Stomach smooth muscle (tissue), 2 donors: Measurements from ENCODE around the gene IL17F.
A peak's percentile ranks its signal among the peaks of the same experiment; 100 is the strongest.

Experiments used
- H3K27ac ChIP-seq: one replicate; pipeline ENCODE4 v1.7.0; 2013; ENCODE audit warnings: mild to moderate bottlenecking, low read length, inconsistent platforms
- H3K27me3 ChIP-seq, 2 donors: one replicate each; pipeline ENCODE4 v1.7.0; 2013; ENCODE audit warnings: low read length in 2 of 2; ENCODE audit not compliant: insufficient read depth in 2 of 2, control insufficient read depth in 1 of 2
- H3K36me3 ChIP-seq, 2 donors: one replicate each; pipeline ENCODE4 v1.7.0; 2013; ENCODE audit warnings: low read length in 2 of 2; ENCODE audit not compliant: control insufficient read depth in 2 of 2, insufficient read depth in 2 of 2
- H3K4me1 ChIP-seq: one replicate; pipeline ENCODE4 v1.7.0; 2013; ENCODE audit warnings: low read length; ENCODE audit not compliant: control insufficient read depth, insufficient read depth
- H3K4me3 ChIP-seq, 2 donors: one replicate each; pipeline ENCODE4 v1.7.0; 2013; ENCODE audit warnings: low read length in 2 of 2
- H3K9ac ChIP-seq, 2 donors: one replicate each; pipeline ENCODE4 v1.7.0; 2013; ENCODE audit warnings: low read length in 2 of 2, mild to moderate bottlenecking in 1 of 2
- H3K9me3 ChIP-seq, 2 donors: one replicate each; pipeline ENCODE4 v1.7.0; 2013; ENCODE audit warnings: low read length in 2 of 2; ENCODE audit not compliant: control insufficient read depth in 2 of 2
- donor health status: healthy.
- donor health status: Pancreatic carcinoma.

Gene IL17F

DNA sequence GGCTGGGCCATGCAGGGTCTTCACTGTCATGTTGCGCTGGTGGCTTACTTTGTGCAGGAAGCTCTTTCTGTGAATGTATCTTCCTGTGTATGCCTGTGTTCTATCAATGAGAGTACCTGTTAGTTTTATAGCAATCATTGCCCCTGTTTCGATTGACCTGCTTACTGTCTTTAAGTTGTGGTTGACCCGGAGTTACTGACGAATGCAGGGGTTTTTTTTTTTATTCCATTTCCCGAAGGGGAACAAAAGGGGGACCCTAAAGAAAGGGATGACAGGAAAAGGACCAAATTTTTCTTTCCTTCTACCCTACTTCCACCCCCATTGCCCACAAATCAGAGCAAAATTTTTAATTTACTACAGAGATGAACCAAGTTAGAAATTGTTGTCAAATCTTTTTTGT is at the start of gene IL17F:
Gene IL17F (minus strand): TSS at position 101 of the 400 bp plus-strand sequence. CDS start 71 bp downstream, at position 30.
- H3K9ac ChIP-seq = no peak within 1 kb of the TSS
- H3K4me1 ChIP-seq = no peaks in the 10 kb centered on the region
- H3K9me3 ChIP-seq = no peaks in the 10 kb centered on the region
- H3K36me3 ChIP-seq = no peaks in the 10 kb centered on the region
- H3K27ac ChIP-seq = no peak within 1 kb of the TSS
- no peaks in the 10 kb centered on the region for H3K27me3 ChIP-seq
- no peak within 1 kb of the TSS for H3K4me3 ChIP-seq

GRCh38 chr6:52293067-52293466 is 48.8 kb upstream of the IL17F start:
- Histone ChIP-seq H3K27ac (no peak overlapping the region), H3K4me3 (no peak overlapping the region), H3K9me3 (no peaks in the 10 kb centered on the region), H3K36me3 (no peaks in the 10 kb centered on the region), H3K9ac (no peak overlapping the region), H3K4me1 (no peaks in the 10 kb centered on the region), H3K27me3 (no peaks in the 10 kb centered on the region)

DNA sequence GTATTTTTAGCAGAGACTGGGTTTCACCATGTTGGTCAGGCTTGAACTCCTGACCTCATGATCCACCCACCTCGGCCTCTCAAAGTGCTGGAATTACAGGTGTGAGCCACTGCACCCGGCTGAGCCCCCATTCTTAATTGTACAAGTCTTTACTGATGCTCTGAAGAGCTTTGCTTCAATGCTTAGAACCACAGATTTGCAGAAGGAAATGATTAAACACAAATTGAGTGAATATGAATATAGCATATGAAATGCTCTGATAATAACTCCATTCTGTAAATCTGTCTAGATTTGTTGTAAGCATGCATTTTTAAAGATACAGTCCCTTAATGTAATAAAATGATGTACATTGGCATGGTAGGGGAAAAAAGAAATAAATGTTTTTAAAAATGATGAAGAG is 44.5 kb upstream of the IL17F start:
- H3K9me3 ChIP-seq = no peaks in the 10 kb centered on the region
- no peak overlapping the region for H3K27ac ChIP-seq
- H3K4me1 ChIP-seq = no peaks in the 10 kb centered on the region
- H3K27me3 ChIP-seq = no peaks in the 10 kb centered on the region
- no peak overlapping the region for H3K4me3 ChIP-seq
- H3K9ac ChIP-seq = no peak overlapping the region
- H3K36me3 ChIP-seq = no peaks in the 10 kb centered on the region

DNA sequence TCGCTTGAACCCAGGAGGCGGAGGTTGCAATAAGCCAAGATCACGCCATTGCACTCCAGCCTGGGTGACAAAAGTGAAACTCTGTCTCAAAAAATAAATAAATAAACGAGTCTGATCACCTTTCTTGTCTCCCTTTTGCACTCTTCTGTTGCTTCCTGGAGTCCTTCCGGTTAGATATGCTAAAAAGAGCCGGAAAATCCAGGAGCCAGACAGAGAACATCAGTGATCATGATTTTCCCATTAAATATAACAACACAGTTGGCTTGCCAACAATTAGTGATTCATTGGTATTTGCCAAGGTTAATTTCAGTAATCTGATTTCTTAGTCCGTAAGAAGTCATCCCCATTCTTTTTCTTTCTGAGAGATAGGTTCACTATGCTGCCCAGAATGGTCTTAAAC is 43.9 kb upstream of the IL17F start:
- no peak overlapping the region for H3K9ac ChIP-seq
- H3K36me3 ChIP-seq = no peaks in the 10 kb centered on the region
- no peak overlapping the region for H3K27ac ChIP-seq
- no peaks in the 10 kb centered on the region for H3K27me3 ChIP-seq
- H3K4me1 ChIP-seq = no peaks in the 10 kb centered on the region
- H3K4me3 ChIP-seq = no peak overlapping the region
- H3K9me3 ChIP-seq = no peaks in the 10 kb centered on the region

- peaks cover 3 to 4% of the 10 kb centered on the region in 2 donors for H3K36me3 ChIP-seq
- no peak overlapping the region for H3K27ac ChIP-seq
- no peaks in the 10 kb centered on the region for H3K9me3 ChIP-seq
- no peak overlapping the region for H3K9ac ChIP-seq
- no peaks in the 10 kb centered on the region for H3K4me1 ChIP-seq
- no peaks in the 10 kb centered on the region for H3K27me3 ChIP-seq
- H3K4me3 ChIP-seq = no peak overlapping the region
Observed at GRCh38 chr6:52286798-52287432, 42.6 kb upstream of the IL17F start.

DNA sequence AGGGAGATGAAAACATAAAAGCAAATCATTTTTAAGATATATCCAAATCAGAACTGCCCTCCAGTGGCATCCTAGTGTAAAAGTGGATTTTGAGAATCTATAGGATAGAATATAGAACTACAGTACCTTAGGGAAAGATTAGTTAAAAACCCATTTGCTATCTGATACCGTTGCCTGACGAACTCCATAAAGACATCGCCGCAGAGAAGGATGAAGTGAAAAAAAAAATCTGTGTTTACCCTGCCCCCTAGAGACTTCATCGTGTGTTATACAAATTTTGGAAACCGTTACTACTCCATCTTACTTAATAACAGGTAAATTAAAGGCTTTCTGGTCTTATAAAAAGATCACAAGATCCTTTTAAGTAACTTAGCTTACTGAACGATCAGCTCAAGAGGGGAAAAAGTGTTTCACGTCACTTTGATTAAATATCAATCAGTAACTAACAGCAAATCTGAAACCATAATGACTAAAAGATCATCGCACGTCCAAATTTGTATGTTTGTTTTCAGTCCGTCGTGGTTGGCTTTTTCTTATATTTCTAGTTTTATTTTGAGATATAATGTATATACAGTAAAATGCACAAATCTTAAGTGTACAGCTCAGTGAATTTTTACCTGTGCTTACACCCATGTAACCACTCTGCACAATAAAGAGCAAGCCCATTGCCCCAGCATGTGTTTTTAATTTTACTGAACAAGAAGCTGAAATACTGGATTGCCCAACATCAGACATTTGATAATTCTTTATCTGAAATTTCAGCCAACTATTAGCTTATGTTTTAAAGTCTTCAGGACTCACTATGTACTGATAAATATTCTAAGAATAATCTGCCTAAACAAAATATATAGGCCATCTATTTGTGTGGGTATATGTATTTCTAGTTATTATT is 41.1 kb upstream of the IL17F start:
- Histone ChIP-seq H3K9ac (peak overlapping the region; percentile 14 to 55), H3K4me3 (peak overlapping the region; percentile 68 to 88), H3K27me3 (no peaks in the 10 kb centered on the region), H3K36me3 (peaks cover 11 to 13% of the 10 kb centered on the region in 2 donors), H3K27ac (peak overlapping the region; percentile 1), H3K4me1 (no peaks in the 10 kb centered on the region), H3K9me3 (no peaks in the 10 kb centered on the region)

DNA sequence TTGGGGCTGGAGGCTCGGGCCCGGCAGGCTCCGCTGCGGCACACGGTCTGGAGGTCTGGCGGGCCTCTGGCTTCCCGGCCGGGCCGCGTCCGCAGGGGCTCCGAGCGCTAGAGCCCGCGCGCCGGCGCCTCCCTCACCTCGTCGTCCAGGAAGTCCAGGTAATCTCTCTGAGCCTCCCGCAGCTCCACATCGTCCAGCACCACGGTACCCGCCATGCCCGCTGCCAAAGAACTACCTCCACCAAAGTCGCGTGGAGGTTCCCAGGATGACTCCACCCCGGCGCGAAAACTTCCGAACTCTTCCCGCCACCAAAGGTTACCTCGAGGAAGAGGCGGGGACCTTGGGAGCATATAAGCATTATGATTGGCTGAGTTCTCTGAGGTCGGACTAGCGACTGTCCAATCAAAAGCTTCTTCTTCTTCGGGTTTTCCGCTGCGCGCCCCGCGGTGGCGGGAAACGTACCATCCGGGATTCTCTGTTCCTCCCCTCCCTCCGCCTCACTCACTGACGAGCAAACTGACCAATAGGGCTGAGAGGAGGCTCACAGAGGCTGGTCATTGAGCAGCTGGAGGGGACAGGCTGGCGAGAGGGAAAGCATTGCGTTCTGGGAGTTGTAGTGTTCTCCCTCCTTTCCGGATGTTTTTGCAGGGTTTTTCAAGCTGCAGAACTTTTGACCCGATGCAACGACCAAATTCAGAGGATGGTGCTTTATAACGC is 40.3 kb upstream of the IL17F start, which contains the start of gene MCM3:
Gene MCM3 (minus strand): TSS at position 283 of the 717 bp plus-strand sequence. CDS start 68 bp downstream, at position 215.
- Histone ChIP-seq H3K27ac (peak within 1 kb of the TSS; percentile 1), H3K36me3 (peaks cover 15 to 16% of the 10 kb centered on the region in 2 donors), H3K4me3 (peak within 1 kb of the TSS; percentile 88 to 93), H3K4me1 (no peaks in the 10 kb centered on the region), H3K9me3 (no peaks in the 10 kb centered on the region), H3K9ac (peak within 1 kb of the TSS; percentile 64 to 70), H3K27me3 (no peaks in the 10 kb centered on the region)

GRCh38 chr6:52284131-52284459 is 39.8 kb upstream of the IL17F start:
- Histone ChIP-seq H3K9ac (peak overlapping the region; percentile 64 to 70), H3K9me3 (no peaks in the 10 kb centered on the region), H3K4me1 (no peaks in the 10 kb centered on the region), H3K27me3 (no peaks in the 10 kb centered on the region), H3K36me3 (peaks cover 17 to 19% of the 10 kb centered on the region in 2 donors), H3K27ac (no peak overlapping the region), H3K4me3 (peak overlapping the region; percentile 88 to 93)

DNA sequence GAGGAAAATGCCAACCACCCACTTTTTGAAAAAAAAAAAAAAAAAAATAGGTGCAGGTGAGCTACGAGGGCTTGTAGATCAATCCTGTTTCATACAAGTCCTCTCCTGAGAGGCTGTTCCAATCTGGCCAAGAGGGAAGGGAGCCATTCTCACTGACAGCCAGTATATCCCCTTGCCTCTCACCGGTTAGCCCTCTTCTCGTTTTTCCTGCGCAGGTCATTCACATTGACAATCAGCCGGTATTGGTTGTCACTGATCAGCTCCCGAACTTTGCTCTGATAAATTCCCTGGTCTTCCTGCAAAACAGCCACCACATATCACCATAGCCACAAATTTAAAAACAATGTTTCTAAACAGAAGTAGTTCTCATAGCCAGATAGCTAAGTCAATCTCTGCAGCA is 38.8 kb upstream of the IL17F start:
- Histone ChIP-seq H3K36me3 (peaks cover 20 to 25% of the 10 kb centered on the region in 2 donors), H3K4me3 (no peak overlapping the region), H3K27me3 (no peaks in the 10 kb centered on the region), H3K9me3 (no peaks in the 10 kb centered on the region), H3K9ac (no peak overlapping the region), H3K27ac (no peak overlapping the region), H3K4me1 (no peaks in the 10 kb centered on the region)

DNA sequence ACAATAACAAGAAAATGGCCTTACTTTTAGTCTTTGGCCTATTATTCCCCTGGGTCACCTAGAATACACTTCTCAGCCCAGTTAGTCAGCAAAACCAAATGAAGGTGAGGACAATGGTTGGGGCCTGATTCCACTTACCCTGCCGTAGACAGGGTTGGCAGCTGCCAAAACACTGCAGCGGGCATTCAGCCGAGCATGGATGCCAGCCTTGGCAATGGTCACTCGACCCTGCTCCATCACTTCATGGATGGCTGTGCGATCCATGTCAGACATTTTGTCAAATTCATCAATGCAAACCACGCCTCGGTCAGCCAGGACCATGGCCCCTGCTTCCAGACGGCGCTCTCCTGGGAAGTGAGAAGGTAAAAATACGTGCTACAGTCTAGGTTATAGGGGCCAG is 31.8 kb upstream of the IL17F start:
- peaks cover 47 to 50% of the 10 kb centered on the region in 2 donors for H3K36me3 ChIP-seq

More for the DNA sequence above, 31.8 kb upstream of the IL17F start:
- Histone ChIP-seq H3K4me1 (no peaks in the 10 kb centered on the region), H3K9me3 (no peaks in the 10 kb centered on the region), H3K27me3 (no peaks in the 10 kb centered on the region), H3K27ac (no peak overlapping the region), H3K4me3 (no peak overlapping the region), H3K9ac (no peak overlapping the region)
